ENCODE results near the gene MLPH.
A peak's percentile ranks its signal among the peaks of the same experiment; 100 is the strongest.

The MLPH gene

DNA sequence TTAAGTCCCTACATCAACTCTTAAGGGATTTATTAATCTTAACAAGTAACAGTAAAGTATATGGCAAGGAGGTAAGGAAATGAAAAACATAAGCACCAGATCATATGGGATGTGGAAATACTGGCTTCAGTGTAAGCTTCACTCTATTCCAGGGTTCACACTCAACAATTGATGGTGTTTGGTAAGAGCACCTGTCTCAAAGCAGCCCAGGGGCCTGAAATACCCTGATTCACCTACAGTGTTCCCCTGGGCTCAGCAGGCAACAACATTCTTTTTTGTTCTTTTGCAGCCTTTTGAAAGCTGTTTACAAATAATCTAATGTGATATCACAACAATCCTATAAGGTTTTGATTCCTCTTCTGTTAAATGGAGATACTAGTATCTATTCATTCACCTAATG lies 1.2 kb upstream of the MLPH start:
- TF ChIP-seq, protein P1, sequence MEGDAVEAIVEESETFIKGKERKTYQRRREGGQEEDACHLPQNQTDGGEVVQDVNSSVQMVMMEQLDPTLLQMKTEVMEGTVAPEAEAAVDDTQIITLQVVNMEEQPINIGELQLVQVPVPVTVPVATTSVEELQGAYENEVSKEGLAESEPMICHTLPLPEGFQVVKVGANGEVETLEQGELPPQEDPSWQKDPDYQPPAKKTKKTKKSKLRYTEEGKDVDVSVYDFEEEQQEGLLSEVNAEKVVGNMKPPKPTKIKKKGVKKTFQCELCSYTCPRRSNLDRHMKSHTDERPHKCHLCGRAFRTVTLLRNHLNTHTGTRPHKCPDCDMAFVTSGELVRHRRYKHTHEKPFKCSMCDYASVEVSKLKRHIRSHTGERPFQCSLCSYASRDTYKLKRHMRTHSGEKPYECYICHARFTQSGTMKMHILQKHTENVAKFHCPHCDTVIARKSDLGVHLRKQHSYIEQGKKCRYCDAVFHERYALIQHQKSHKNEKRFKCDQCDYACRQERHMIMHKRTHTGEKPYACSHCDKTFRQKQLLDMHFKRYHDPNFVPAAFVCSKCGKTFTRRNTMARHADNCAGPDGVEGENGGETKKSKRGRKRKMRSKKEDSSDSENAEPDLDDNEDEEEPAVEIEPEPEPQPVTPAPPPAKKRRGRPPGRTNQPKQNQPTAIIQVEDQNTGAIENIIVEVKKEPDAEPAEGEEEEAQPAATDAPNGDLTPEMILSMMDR (IDR thresholded peaks at IDR 0.05; ENCODE audit: low read length, missing control alignments), result no peak
- peak overlapping the region; percentile 62 for H3K4me3 ChIP-seq (replicated peaks; ENCODE audit: low read depth, low read length)
- DNase-seq (ENCODE audit: low read depth), result no peak

DNA sequence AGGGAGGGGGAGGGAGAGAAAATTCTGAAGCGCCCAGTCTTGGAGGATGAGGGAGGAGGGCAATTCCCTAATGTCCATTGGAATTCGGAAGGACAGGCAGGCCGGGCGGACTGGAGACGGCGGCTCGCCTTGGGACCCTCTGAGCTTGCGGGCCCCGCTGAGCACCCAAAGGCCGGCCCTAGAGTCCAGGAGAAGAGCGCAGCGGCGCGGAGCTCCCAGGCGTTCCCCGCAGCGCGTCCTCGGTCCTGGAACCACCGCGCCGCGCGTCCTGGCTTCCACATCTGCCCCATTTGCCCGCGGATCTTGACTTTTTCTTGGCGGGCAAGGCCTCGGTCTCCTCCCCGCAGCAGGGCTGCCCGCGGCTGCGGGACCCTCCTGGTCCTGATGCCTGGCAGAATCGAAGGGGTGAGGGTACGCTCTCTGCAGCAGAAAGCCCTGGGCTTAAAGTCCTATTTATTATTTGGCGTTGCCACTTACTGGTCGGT lies 675 bp upstream of the MLPH start:
- DNase-seq (ENCODE audit: low read depth), result no peak
- TF ChIP-seq, protein P1 (IDR thresholded peaks at IDR 0.05; ENCODE audit: low read length, missing control alignments), result no peak
- H3K4me3 ChIP-seq (replicated peaks; ENCODE audit: low read depth, low read length), result peak overlapping the region; percentile 62

DNA sequence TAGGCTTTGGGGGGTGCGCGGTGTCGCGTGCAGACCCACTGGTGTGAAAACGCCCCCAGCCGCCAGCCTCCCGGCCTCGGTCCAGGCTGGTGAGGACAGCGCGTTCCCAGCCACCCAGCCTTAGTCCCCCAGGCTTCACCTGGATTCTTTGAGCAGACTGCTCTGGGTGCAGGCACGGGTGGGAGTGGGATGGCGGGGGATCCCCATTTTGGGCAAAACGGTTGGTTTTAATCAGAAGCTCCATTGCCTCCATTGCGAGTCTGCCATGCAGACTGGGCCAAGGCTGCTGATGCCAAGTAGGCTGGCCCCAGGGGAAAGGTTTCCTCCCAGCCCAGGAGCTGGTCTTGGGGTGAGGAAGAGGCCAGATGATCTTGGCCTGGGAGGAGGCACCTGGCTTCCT lies 445 bp downstream of the MLPH start:
- H3K4me3 ChIP-seq (replicated peaks; ENCODE audit: low read depth, low read length), result peak overlapping the region; percentile 62
- TF ChIP-seq, protein P1 (IDR thresholded peaks at IDR 0.05; ENCODE audit: low read length, missing control alignments), result no peak
- DNase-seq (ENCODE audit: low read depth), result no peak

DNA sequence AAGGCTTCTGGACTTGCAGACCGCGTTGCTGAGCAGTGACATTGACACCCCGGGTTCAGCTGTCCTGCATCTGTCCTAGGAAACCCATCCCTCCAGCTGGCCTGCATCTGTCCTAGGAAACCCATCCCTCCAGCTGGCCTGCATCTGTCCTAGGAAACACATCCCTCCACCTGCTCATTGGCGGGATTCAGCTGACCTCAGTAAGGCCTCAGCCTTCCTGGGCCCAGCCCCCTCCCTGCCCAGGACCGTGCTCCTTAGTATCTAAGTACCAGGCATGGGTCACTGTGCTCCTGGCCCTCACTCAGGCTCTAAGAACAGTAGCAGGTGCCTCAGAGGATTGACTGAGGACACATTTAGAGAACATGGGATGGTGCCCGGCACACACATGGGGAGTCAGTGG lies 1.2 kb downstream of the MLPH start:
- H3K4me3 ChIP-seq (replicated peaks; ENCODE audit: low read depth, low read length), result peak overlapping the region; percentile 62
- no peak for DNase-seq (ENCODE audit: low read depth)
- TF ChIP-seq, protein P1 (IDR thresholded peaks at IDR 0.05; ENCODE audit: low read length, missing control alignments), result no peak

DNA sequence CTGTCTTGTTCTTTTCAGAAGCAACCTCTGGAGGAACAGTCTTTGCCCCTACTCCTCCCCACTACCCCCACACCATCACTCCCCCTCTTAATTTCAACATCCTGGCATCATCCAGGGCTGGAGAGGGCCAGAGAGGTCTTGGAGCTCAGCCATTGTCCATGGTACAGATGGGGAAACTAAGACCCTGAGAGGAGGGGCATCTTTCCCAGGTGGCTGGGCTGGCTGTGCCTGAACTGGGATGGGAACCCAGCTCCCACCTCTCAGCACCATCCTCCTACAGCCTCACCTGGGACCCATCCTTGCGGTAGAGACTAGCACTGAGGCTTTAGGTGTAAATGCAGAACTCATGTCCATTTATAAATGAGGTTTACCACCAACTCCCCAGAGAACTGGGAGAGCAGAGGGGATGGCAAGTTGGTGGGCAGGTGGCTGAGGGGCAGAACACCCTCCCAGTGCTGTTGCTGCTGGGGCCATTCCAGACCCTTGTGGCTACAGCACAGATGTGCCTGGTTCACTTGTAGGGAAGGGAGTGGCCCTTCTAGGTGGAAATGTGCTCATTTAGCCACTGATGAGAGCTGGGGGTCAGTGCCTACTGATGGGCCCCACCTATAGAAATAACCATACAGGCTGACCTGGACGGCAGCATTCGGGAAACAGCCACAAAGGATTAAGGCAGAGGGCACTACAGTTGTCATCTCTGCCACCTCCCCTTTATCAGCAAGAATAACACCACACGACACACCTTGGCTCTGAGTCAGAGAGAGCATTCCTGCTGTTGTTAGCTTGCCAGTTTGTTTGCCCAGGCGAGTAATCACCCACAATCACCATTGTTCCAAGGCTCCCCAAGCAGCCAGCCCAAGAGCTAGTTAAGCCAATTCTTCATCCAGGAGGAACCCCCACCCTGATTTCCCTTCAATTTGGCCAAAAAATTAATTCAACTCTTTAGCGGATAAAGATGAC lies 2.1 kb downstream of the MLPH start:
- no peak overlapping the region for H3K4me3 ChIP-seq (replicated peaks; ENCODE audit: low read depth, low read length)
- DNase-seq (ENCODE audit: low read depth), result no peak
- TF ChIP-seq, protein P1 (IDR thresholded peaks at IDR 0.05; ENCODE audit: low read length, missing control alignments), result no peak

DNA sequence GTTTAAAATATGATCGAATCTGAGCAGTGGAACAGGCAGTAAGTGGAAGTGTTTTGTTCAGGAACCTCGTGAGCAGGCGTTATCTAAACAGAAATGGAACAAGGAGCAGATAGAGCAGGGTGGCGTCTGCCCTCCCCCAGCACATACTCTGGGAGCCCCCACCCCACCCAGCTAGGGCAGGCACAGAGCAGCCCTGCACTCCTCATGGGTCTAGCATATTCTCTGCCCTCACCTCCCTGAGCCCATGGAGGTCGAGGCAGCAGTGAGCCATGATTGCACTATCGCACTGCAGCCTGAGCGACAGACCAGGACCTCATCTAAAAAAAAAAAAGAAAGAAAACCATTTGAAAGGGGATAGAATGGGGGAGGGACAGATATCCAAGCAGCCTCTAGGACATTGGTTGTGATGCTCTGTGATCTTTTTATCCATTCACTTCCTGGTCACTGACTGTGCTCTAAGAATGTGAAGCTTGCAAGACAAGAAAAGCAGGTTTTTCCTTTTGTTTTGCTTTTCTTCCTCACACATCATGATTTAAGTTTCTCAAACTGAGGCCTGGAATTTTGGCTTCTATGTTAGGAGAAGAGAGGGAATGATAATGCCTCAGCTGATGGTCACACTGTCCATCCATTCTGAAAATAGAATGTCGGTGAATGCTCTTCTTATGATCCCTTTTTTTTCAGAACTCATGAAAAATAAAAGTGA lies 3.1 kb downstream of the MLPH start:
- DNase-seq (ENCODE audit: low read depth), result no peak
- TF ChIP-seq, protein P1 (IDR thresholded peaks at IDR 0.05; ENCODE audit: low read length, missing control alignments), result no peak
- no peak overlapping the region for H3K4me3 ChIP-seq (replicated peaks; ENCODE audit: low read depth, low read length)

Measured in fibroblast of pulmonary artery (primary cell).